SK-N-MC (cell line): Measurements from ENCODE around the gene ATP13A4.

Source experiments
- EZH2 ChIP-seq: fragments of 200-600 bp; sonication (generic); IDR thresholded peaks from one replicate; pipeline ENCODE4 v1.6.1; 2017; ENCODE audit warnings: antibody characterized with exemption
- FOXP2 ChIP-seq: optimal IDR thresholded peaks from 2 replicates; pipeline ENCODE3; 2011; ENCODE audit warnings: mild to moderate bottlenecking, moderate library complexity; ENCODE audit not compliant: insufficient read depth; ENCODE audit errors: extremely low read length, control extremely low read depth
- POLR2AphosphoS5 ChIP-seq: IDR thresholded peaks from 2 replicates; pipeline ENCODE4 v1.6.1; 2012; ENCODE audit warnings: mild to moderate bottlenecking, low read depth, low read length, borderline replicate concordance

- TF ChIP-seq EZH2 (no peak), POLR2AphosphoS5 (no peak), FOXP2 (no peak)
Observed at GRCh38 chr3:193481436-193481835, 73.3 kb downstream of the ATP13A4 start.
